Transverse colon (tissue), 4 donors: ENCODE data around the gene ABCD1.

Source experiments
- CTCF ChIP-seq, 5 experiments: fragments of 200-600 bp in 3 of 5; fragments of 450-650 bp in 2 of 5; sonication (generic) in 3 of 5; IDR thresholded peaks; 1 replicate in 2 of 5; 2 replicates in 3 of 5; pipeline ENCODE4 v1.5.1; 2016 to 2017; ENCODE audit warnings: antibody characterized with exemption in 5 of 5, inconsistent platforms in 3 of 5, mild to moderate bottlenecking in 2 of 5, moderate library complexity in 1 of 5
- POLR2AphosphoS5 ChIP-seq, 3 donors: sonication (generic); formaldehyde crosslinking; IDR thresholded peaks; one replicate each; pipeline ENCODE4 v1.6.1; 2016; ENCODE audit warnings: antibody characterized with exemption in 3 of 3

GRCh38 chrX:153733651-153734240, 9.1 kb downstream of the ABCD1 start:
- TF ChIP-seq POLR2AphosphoS5 (IDR thresholded peaks at IDR 0.05) (no peak), CTCF (IDR thresholded peaks at IDR 0.05) (no peak)
